ENCODE measurements around the gene CARD19.
A peak's percentile ranks its signal among the peaks of the same experiment; 100 is the strongest.

CARD19 gene

DNA sequence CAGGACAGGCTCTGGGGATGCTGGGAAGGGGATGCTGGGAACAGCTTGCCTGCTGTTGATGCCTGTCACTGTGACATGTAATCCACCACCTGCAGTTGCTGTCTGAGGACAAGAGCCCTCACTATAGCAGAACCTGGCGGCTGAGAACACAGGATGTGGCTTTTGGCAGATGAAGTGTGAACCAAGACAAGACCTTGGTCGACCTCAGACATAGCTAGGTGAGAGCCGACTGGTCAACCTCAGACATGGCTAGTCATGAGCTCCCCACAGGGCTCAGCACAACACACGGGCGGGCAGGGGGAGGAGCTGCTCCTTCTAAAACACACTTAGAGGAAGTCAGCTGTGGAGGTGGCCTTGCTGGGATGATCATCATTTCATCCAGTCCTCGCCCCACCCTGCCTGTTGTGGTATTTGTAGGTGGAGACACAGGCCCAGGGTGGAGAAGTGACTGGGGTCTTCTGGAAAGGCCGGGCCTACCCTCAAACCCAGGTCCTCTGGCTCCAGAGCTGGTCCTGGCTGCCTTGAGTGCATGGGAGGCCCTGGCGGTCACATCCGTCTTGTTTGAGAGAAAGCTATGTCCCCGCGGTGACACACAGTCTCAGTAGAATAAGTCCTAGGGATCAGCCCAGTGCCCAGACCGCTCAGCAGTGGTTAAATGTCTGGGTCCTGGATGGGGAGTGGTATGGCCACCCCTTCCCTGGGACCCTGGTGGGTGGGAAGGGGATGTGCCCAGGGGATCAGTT is 31.5 kb upstream of the CARD19 start:
- DNase-seq, result no peak

GRCh38 chr9:93065135-93065720 is 30.8 kb upstream of the CARD19 start:
- DNase-seq, result no peak

GRCh38 chr9:93066978-93067603 is 28.9 kb upstream of the CARD19 start:
- DNase-seq, result no peak

DNA sequence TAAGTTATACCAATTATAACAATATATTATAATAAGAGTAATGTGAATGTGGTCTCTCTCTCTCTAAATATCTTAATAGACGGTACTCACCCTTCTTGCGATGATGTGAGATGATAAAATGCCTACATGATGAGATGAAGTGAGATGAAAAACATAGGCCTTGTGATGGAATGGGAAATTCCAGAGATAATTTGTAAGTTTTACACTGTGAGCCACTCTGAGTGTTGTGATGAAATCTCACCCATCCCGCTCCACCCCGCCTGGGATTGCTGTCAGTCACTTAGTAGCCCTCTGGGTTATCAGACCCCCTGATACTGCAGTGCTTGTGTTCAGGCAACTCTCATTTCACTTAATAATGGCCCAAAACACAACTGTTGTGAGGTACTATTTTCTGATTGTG is 27.1 kb upstream of the CARD19 start:
- no peak for DNase-seq

DNA sequence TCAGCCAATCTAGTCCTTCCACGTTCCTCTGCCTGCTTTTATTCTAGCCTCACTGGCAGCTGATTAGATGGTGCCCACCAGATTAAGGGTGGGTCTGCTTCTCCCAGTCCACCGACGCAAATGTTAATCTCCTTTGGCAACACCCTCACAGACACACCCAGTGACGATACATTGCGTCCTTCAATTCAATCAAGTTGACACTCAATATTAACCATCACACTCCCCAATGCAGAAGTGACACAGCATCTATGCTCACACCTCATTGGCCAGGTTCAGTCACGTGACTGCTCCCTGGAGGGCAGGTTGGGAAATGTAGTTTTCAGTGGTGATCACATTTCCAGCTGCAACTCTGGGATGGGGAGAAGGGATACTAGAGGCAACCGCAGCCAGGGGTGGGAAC is 24.6 kb upstream of the CARD19 start:
- DNase-seq, result no peak

DNA sequence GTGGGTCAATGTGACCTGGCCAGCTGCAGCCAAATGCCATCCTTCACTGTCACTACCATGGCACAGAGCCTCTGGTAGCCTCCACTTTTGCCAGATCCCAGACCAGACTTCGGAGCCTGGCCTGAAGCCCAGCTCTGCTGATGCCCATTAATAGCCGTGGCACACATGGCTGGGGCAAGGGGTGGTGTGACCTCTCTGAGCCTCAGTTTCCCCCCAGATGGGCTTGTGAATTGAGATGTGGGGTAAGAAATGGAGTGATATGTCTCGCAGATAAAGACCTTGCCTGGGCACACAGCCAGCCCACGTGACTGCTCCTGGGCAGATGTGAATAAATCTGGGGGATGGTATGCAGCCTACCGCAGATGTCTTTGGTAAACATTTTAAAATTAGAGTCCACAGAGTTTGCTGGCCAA is 23.6 kb upstream of the CARD19 start:
- DNase-seq, result no peak

GRCh38 chr9:93076101-93076791 is 19.8 kb upstream of the CARD19 start:
- DNase-seq, result peak; percentile 9

- DNase-seq, result no peak
Measured at GRCh38 chr9:93076792-93077128, 19.3 kb upstream of the CARD19 start.

- no peak for DNase-seq
Measured at GRCh38 chr9:93077367-93077766, 18.6 kb upstream of the CARD19 start.

GRCh38 chr9:93077811-93078210 is 18.2 kb upstream of the CARD19 start:
- DNase-seq, result peak; percentile 11

- DNase-seq, result no peak
Measured at GRCh38 chr9:93079371-93079770, 16.6 kb upstream of the CARD19 start.

DNA sequence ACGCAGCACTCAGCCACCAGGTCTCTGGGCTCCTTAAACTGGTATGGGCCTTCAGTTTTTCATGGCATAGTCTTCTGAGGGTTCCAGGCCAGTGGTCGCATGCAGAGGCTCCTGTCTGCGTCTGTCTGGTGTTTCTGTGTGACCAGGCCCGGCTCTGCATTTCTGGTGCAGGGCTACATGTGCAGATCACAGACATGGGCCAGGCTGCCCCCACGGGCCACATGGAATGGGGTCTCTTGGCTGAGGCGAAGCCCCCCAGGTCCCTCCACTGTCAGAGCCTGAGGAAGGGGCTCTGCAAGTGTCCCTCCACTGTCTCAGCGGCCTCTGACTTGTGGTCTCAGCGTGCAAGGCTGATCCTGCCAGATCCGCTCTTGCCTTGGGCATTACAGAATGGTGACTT is 15.6 kb upstream of the CARD19 start:
- DNase-seq, result no peak

- no peak for DNase-seq
Measured at GRCh38 chr9:93081081-93081529, 14.9 kb upstream of the CARD19 start.

DNA sequence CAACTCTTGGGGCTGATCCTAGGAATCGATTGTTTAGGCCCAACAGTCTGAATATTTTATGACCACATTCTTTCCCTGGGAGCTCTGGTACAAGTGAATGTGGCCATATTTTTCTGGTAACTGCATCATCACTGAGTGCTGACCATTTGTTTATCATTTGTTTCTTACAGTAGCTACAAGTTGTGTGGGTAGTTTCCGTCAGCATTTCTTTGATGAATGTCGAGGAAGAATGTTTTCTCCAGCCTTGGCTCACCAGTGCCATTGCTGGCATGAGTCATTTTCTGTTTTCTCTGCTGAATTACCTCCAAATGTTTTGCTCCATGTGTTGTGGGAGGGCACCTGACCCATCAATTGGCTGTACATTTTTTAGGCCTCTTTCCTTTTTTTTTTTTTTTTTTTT is 14.1 kb upstream of the CARD19 start:
- DNase-seq, result no peak

DNA sequence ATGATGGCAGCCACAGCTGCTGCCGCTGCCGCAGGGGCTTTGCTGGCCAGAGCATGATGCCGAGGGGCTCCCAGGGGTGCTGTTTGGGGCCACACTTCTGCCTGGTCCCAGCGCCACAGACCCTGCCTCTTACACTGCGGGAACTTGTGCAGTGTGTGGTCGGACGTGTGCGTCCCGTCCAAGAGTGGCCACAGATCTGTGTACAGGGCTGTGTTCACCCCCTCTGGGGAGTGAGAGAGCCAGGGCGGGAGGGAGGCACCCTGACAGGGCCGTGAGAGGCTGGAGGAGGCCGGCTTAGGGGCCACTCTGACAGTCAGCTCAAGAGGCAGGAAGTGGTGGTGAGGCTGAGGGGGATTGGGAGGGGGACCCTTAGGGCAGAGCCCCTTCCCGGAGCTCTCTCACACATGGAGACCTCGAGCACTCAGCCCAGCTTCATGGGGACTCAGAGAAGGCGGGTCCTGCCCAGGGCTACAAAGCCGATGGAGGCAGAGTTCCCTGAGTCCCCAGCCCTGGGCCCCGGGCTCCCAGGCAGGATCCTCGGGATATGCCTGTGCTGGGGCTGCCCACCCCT is 13.1 kb upstream of the CARD19 start:
- no peak for DNase-seq

DNA sequence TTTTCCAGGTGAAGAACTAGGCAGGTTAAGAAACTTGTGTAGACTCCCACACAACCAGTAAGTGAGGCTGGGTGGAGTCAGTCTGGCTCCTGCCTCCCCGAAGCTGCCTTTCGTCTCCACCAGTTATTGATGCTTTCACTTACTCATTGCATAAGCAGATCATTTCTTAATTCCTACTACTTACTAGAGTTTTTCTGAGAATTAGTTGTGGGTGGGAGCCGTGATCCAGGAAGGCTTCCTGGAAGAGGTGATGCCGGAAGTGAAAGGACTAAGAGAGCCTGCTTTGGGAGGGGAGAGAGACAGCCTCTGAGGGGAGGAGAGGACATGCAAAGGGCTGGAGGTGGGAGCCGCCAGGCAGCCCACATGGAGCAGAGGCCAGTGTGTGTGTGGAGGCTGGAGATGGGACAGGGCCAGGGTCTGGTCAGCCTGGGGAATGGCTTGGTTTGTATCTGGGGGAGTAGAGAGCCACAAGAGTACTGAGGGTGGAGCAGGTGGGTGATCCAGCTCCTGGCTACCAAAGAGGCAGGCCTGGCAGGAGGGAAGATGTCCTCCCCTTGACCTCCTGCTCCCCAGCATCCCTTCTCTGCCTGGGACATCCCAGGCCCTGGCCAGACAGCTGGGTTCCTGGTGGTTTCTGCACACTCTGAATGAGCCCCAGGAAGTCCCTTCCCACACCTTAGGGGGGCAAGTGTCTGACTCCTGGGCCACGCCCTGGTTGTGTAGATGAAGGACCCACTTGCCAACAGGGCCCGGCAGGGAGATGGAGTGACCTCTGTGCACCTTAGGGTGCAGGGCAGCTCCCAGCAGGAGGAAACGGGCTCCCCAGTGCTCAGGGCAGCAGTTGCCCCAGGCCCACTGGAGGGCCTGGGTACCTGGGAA is 12.2 kb upstream of the CARD19 start:
- DNase-seq, result no peak

DNA sequence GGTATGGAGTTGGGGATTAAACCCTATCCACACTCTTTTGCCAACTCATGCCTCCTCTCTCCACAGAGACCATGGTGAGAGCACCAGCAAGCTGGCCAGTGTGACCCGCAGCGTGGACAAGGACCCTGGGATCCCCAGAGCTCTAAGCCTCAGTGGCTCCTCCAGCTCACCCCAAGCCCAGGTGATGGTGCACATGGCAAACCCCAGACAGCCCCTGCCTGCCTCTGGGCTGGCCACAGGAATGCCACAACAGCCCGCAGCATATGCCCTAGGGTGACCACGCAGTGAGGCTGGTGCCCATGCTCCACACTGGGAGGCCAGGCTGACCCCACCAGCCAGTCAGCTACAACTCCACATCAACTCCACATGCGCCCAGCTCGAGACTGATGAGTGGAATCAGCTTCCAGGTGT is 11.5 kb upstream of the CARD19 start:
- no peak for DNase-seq

GRCh38 chr9:93085676-93086075 is 10.3 kb upstream of the CARD19 start:
- no peak for DNase-seq

- DNase-seq, result no peak
Measured at GRCh38 chr9:93086447-93087224, 9.4 kb upstream of the CARD19 start.

DNA sequence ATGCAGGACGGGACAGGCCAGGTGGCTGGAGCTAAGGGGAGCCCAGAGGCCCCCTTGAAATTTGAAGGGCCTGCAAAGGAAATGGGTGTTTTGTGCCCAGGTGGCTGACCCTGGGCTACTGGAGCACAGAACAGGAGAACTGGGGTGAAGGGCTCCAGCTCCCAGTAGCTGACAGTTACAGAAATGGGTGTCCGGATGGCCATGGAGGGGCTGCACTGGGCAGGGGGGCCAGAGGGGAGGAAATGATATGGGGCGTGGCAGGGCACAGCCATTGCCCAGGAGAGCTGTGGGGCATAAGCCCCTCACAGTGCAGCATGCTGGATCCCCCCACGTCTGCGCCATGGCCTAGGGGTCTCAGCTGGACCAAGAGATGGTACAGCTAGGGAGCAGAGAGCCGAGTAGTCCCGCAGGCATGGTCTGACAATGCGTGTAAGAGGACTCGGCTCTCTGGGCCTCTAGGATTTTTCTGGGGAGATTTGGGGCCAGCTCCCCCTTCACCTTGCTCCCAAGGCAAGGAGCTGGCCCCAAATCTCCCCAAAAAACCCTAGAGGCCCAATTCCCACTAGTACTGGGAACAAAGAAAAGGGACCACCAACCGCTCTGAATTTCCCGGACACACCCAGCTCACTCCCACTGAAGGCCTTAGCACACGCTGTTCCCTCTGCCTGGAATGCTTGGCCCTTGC is 7.9 kb upstream of the CARD19 start:
- DNase-seq, result no peak

DNA sequence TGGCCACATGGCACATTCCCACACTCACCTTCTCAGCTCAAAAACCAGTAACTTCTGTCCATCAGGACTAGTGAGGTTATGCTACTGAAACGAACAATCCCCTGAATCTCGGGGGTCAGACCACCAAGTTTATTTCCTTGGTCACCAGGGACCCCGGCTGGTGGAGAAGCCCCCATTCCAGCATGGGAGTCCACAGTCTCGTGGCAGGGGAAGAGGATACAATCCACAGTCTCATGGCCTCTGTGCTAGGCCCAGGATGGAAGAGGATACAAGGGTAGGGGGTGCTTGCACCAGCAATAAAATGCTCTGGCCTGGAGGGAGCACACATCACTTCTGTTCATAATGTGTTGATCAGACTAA is 7.4 kb upstream of the CARD19 start:
- DNase-seq, result no peak

All from right hindlimb (tissue), 1 donor.